Islet precursor cell (in vitro differentiated cells): ENCODE measurements around the gene ZNF678.
"Not testable (repeated sequence)": the region's sequence is repeated elsewhere in the genome, so short reads cannot be mapped to it uniquely, and the experiment has no call there.

Source experiments
- DNase-seq: peaks from one replicate; pipeline ENCODE4 v3.0.0-alpha.2; 2018

Gene ZNF678

DNA sequence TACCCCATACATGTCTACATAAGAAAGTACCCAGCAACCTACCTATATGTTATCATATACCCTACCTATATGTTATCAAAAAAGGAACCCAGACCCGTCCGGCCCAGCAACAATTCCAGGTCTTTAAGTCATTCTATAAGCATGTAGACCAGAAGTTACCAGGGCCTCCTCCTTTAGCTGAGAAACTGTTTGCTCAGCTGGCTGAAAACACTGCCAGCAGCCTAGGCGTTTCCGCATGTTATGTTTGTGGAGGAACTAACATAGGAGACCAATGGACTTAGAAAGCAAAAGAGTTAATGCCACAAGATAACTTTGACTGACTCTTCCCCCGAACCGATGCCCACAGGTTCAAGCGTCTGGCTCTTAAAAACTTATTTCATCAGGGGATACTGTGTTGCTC lies 7.1 kb upstream of the ZNF678 start:
- DNase-seq, result no peak

DNA sequence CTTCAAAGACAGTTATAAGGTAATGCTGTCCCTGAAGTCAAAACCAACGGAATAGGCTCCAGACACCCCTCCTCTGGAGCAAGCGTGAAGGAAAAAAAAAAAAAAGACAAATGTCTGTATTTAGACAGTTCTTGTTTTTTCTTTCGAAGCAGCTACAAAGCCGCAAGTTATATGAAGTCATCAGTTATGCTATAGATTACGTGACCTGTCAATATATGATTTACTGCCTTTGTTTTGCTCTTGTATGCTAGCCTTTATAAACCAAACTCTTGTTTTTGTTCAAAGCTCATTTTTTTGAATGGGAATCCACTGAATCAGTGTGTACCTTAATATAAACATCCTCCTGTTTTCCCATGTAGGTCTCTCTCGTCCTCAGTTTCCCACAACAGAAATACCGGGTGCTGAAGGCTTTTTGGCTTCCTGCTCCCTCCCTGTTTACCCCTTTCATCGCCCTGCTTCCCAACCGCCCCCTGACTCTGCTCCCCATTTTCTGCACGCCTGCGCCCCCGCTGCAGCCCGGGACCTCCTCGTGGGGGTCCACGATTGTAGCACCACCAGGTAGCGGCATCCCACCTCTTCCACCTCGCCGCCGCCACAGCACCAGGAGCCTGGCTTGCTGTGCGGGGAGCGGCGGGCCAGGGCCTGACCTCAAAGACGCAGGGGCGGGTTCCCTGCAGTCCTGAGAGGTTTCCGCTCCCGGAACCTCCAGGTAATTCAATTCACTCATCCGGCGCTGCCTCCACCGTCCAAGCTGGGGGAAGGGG lies 5.2 kb upstream of the ZNF678 start:
- no peak for DNase-seq

DNA sequence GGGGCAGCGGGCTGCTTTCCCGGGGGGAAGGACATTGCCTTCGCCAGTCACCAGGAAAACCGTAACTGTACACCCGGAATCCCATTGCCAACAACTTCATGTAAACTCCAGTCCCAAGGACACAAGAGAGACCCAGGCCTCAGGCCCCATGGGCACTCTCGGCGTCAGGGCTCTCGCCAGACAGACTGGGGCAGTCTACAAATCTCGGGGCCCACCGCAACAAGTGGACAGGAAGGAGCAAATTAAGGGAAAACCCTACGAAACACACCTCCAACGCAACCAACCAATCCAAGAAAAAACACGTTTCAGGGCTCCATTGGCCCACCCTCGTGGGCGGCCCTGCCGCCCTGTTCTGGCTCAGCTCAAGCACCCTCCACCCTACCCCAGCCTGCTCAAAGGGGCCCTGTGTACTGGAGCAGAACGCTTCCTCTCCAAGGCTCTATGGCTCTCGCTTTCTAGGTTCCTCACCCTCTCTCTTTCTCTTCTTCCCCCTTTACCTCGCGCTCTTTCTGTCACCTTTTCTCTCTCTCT lies 4.6 kb upstream of the ZNF678 start:
- no peak for DNase-seq

DNA sequence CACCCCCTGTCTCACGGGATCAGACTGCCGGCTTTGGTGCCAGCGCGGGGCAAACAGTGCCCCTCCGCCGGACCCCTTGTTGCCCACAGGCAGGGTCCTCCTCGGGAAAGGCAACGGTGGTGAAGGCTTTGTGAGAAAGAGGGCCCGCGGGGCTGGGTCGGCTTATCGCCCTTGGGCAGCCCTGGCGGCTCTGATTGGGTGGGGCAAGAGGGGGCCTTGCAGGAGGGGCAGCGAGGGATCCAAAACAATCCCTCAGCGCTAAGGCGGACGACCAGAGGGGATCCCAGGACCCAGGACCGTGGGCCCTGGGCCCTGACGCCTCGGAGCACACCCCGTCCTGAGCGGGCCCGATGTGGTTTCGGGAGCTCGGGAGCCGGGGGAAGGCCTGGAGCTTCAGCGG lies 3.9 kb upstream of the ZNF678 start:
- no peak for DNase-seq

DNA sequence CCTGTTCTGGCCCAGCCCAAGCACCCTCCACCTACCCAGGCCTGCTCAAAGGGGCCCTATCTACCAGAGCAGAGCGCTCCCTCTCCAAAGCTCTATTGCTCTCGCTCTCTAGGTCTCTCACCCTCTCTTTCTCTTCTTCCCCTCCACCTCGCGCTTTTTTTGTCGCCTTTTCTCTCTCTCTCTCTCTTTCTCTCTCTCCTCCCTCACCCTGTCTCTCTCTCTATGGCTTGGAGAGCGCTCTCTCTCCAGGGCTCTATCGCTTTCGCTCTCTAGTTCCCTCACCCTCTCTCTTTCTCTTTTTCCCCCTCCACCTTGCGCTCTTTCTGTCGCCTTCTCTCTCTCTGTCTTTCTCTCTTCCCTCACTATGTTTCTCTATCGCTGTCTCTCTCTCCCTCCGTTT lies 3.4 kb upstream of the ZNF678 start:
- DNase-seq, result no peak

DNA sequence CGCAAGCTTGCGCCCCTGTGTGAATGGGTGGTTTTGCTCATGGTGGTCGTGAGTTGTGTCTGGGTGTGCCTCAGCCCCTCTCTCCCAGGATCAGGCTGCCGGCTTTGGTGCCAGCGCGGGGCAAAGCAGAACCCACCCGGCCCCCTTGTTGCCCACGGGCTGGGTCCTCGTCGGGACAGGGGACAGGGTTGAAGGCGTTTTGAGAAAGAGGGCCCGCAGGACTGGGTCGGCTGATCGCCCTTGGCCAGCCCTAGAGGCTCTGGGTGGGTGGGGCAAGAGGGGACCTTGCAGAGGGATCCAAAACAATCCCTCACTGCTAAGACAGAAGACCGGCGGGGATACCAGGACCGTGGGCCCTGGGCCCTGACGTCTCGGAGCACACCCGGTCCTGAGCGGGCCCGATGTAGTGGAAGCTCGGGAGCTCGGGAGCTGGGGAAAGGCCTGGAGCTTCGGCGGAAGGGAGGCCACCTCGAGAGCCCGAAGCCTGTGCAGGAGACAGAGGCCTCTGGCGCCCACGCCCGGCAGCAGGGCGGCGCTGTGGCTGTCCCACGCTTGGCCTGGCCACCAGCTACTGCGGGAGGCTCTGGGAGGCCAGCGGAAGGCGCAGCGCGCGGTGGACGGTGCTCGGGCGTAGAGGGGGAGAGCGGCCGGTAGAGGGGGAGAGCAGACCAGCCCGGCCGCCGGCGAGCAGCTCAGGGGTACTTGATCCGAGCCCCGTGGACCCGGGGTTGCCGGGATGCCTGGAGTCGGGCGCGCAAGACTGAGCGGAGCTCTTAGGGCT lies 2.8 kb upstream of the ZNF678 start:
- no peak for DNase-seq

DNA sequence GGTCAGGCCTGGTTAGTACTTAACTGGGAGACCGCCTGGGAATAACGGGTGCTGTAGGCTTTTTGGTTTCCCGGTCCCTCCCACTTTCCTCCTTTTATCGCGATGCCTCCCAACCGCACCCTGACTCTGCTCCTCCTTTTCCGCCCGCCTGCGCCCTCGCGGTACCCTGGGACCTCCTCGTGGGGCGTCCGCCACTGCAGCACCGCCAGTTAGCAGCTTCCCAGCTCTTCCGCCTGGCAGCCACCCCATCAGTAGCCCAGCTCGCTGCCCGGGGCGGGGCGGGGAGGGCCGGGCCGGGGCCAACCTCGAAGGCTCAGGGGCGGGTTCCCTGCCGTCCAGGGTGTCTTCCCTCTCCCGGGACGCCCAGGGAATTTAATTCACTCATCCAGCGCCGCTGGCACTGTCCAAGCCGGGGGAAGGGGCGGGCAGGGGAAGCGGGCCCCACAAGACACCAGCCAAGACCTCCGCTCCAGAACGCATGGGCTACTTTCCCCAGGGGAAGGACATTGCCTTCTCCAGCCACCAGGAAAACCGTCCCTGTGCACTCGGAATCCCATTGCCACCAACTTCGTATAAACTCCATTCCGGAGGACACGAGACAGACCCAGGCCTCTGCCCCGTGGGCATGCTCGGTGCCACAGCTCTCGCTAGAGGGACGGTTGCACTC lies 2.0 kb upstream of the ZNF678 start:
- DNase-seq, result no peak

DNA sequence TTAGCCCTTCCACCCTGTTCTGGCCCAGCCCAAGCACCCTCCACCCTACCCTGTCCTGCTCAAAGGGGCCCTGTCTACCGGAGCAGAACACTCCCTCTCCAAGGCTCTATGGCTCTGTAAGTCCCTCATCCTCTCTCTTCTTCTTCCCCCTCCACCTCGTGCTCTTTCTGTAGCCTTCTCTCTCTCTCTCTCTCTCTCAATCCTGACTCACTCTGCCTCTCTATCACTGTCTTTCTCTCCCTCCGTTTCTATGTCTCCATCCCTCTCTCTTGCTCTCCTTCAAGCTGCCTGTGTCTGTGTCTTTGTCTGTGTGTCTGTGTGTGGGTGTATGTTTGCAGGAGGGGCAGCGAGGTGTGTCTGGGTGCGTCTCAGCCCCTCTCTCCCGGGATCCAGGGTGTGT lies 1.3 kb upstream of the ZNF678 start:
- DNase-seq, result no peak

DNA sequence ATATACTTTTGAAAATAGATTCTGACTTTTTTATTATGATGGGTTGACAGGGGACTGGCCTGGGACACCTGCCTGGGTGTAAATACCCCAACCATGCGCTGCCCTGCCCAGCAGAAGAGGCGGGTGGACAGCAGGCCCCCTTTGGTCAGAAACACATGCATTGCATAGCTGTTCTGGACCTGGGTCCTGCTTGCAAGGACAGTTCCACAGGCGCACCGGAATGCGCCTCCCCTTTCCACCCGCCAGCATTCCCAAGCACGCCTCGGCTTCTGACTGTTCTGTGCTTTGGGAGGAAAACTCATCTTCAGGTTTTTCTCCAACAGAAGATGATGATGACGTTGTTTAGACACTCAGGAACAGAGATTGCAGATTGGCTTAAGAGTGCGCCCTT lies 428 bp upstream of the ZNF678 start:
- DNase-seq, result no peak

DNA sequence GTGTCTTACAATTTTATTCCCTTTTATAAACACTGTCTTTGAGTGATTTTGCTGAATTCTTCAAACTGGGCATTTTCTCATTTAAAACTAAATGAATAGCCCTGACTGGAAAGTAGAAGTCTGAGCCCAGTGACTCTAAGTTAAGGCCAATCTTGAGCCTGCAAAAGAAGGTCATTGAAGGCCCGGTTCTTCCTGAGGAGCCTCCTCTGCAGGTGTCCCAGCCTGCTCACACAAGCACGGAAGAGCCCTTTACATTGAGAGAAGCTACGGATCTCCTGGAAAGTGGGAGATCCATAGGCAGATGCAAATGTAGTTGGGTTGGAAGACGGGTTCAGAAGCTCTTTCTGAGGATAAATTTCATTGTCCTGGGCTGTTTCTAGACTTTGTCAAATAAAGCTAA lies 3.9 kb downstream of the ZNF678 start:
- DNase-seq, result no peak

DNA sequence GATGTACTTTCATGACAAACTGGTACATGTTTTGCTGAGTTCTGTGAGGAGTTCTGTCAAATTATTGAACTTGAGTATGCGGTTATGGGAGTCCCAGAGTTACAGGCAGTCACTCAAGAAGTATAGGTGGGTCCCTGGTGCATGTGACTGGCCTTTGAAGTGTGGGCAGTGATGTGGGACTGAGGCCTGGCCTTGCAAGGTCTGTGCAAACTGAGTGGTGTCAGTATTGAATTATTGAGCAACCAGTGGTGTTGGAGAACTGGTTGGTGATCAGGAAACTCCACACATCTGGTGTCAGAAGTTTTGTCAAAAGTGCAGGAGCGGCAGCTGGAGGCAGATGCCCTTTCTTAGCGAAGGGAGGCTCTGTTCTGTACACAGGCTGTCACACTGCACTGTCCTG lies 5.2 kb downstream of the ZNF678 start:
- no peak for DNase-seq

DNA sequence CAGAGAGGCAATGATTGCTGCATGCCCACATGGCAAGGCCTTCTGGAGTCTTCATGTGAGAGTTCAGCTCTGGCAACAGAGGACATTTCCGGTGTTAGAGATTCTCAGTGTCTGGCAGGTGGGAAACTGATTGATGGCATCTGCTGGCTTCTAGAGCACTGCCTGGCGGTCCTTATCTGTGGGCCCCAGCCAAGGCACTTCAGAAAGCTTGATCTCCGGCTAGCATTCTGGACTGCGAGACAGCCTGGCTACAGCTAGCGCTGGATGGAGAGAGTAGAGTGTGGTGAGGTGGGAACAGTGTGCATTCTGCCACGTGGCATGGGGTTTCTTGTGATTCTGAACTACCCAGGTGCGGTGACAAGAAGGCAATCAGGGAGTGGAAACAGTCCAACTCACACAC lies 9.4 kb downstream of the ZNF678 start:
- DNase-seq, result no peak

DNA sequence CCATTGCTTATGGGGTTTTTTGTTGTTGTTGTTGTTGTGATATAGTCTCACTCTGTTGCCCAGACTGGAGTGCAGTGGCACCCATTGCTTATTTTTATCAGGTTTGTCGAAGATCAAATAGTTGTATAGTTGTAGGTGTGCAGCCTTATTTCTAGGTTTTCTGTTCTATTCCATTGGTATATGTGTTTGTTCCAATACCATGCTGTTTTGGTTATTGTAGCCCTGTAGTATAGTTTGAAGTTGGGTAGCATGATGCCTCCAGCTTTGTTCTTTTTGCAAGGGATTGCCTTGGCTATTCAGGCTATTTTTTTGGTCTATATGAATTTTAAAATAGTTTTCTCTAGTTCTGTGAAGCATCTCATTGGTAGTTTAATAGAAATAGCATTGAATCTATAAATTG lies 11.6 kb downstream of the ZNF678 start:
- no peak for DNase-seq

DNA sequence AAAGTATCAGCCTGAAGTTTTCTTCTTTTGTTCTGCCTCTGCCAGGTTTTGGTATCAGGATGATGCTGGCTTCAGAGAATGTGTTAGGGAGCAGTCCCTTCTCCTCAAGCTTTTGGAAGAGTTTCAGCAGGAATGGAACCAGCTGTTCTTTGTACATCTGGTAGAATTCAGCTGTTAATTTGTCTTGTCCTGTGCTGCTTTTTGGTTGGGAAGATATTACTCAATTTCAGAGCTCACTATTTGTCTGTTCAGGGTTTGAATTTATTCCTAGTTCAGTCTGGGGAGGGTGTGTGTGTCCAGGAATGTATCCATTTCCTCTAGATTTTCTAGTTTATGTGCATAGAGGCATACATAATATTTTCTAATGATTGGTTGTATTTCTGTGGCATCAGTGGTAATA lies 12.8 kb downstream of the ZNF678 start:
- DNase-seq, result no peak

DNA sequence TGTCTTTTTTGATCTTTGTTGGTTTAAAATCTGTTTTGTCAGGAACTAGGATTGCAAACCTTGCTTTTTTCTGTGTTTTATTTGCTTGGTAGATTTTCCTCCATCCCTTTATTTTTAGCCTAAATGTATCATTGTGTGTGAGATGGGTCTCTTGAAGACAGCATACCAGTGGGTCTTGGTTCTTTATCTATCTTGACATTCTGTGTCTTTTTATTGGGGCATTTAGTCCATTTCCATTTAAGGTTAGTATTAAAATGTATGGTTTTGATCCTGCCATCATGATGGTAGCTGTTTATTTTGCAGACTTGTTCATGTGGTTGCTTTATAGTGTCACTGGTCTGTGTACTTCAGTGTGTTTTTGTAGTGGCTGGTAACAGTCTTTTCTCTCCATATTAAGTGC lies 14.1 kb downstream of the ZNF678 start:
- no peak for DNase-seq

DNA sequence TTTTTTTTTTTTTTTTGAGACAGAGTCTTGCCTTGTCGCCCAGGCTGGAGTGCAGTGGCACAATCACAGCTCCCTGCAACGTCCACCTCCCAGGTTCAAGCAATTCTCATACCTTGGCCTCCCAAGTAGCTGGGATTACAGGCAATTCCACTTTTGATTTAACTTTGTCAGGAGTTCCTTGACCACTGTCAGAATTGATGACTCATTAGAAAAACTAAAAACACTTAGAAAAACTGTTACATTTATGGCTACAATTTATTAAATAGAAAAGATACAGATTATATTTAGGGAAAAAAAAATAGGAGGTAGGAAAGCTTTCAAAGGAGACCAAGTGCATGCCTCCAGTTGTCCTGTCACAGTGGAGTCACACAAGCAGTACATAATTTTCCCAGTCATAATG lies 20.0 kb downstream of the ZNF678 start:
- no peak for DNase-seq

DNA sequence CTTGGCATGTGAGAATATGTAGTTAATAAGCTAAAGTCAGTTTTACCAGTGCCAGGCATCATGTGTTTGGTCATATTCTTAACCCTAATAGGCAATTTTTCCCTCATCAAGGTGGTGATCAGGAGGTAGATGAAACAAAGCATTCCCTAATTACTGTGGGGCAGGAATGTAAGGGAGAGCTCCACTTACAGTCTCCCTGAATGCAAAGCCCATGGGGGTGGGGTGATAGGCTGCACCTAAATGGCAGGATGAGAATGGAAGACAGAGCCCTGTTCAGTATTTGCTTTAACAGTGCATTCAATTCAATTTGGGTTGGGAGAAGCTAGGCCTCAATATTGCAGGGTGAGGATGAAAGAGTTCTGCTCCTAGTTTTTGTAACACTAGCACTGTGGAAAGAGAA lies 23.4 kb downstream of the ZNF678 start:
- DNase-seq, result no peak

DNA sequence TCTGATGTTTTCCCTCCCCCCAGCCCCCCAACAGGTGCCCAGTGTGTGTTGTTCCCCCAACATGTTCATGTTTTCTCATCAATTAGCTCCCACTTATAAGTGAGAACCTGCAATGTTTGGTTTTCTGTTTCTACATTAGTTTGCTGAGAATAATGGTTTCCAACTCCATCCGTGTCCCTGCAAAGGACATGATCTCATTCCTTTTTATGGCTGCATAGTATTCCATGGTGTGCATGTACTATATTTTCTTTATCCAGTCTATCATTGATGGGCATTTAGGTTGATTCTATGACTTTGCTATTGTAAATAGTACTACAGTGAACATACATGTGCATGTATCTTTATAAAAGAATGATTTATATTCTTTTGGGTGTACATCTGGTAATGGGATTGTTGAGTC lies 24.6 kb downstream of the ZNF678 start:
- no peak for DNase-seq

DNA sequence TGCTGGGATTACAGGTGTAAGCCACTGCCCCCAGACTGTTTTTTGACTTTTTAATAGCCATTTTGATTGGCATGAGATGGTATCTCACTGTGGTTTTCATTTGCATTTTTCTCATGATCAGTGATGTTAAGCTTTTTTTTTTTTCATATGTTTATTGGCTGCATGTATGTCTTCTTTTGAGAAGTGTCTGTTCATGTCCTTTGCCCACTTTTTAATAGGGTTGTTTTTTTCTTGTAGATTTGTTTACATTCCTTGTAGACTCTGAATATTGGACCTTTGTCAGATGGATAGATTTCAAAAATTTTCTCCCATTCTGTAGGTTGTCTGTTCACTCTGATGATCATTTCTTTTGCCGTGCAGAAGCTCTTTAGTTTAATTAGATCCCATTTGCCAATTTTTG lies 25.4 kb downstream of the ZNF678 start:
- DNase-seq, result not testable (repeated sequence)

DNA sequence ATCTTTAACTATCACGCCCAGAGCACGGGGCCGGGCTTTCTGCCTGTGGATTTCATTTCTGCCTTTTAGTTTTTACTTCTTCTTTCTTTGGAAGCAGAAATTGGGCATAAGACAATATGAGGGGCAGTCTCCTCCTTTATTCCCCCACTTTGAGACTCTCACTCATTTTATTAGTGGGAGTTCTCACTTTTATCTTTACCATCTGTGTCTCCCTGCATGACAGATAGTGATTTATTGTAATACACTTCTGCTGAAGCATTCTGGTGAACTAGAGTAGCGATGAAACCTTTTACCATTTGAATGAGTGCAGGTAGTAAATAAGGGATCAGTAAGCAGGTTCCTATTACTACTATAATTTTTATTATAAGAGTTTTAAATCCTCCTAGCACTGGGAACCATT lies 26.4 kb downstream of the ZNF678 start:
- DNase-seq, result not testable (repeated sequence)

DNA sequence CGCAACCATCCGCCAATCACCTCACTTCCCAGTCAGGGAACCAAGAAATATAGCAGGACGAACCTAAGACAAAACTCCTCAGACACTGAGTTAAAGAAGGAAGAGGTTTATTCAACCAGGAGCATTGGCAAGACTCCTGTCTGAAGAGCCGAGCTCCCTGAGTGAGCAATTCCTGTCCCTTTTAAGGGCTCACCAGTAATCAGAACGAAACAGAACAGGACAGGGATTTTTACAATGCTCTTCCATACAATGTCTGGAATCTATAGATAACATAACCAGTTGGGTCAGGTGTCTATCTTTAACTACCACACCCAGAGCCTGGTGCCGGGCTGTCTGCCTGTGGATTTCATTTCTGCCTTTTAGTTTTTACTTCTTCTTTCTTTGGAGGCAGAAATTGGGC lies 32.9 kb downstream of the ZNF678 start:
- not testable (repeated sequence) for DNase-seq

DNA sequence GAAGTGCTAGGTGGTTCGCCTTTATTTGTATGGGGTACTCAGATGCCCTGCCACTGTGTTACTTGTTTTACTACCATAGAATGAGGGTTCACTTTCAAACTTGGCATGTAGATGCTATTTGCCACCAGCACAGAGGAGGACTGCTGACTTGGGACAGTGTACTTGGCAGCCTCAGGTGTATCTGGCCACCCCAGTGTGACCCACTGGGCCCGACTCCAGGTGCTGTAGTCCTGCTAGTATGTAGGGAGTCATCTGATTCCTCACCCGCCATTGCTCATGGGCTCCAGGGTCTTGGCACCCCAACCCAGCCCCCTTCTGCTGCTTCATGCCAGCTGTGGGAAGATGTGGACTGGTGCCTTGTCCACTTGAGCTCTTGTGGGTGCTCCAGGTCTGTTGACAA lies 40.0 kb downstream of the ZNF678 start:
- DNase-seq, result no peak

DNA sequence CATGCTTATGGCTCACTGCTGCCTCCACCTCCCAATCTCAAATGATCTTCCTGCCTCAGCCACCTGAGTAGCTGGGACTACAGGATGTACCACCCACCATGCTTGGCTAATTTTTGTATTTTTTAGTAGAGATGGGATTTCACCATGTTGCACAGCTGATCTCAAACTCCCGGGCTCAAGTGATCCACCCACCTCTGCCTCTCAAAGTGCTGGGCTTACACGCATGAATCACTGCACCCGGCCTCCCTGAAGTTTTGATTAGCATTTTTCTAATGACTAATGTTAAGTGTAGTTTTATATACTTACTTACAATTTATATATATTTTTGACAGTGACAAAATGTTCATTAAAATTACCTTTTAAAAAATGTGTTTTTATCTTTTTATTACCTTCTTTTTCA lies 41.1 kb downstream of the ZNF678 start:
- no peak for DNase-seq

DNA sequence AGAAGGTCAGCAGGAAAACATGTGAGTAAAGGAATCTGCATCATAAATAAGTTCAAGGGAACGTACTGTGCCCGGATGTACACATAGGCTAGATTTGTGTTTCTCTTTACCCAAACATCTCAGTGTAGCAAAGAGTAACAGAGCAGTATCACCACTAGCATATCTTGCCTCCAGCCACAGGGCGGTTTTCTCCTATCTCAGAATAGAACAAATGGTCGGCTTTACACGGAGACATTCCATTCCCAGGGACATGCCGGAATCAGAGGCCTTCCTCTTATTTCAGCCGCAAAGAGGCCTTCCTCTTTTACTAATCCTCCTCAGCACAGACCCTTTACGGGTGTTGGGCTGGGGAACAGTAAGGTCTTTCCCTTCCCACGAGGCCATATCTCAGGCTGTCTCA lies 42.9 kb downstream of the ZNF678 start:
- not testable (repeated sequence) for DNase-seq
